Measurements from ENCODE around the gene GNPTAB.

DNA sequence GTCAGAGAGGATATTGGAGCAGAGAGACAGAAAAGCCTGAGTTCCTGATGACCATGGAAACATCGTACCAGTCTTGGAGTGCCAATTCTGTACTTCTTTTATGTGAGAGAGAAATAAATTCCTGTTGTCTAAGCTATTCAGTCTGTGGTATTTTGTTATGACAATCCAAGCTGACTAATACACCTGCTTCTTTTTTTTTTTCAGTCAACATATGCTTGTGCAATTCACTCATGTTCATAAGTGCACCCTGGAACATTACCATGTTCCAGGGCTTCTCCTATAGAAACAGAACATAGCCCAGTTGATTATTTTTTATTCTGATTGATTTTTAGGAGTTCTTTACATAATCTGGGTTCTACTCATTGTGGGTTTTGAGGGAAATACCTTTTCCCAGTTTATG is 135.1 kb downstream of the GNPTAB start:
- TF ChIP-seq, protein P1, sequence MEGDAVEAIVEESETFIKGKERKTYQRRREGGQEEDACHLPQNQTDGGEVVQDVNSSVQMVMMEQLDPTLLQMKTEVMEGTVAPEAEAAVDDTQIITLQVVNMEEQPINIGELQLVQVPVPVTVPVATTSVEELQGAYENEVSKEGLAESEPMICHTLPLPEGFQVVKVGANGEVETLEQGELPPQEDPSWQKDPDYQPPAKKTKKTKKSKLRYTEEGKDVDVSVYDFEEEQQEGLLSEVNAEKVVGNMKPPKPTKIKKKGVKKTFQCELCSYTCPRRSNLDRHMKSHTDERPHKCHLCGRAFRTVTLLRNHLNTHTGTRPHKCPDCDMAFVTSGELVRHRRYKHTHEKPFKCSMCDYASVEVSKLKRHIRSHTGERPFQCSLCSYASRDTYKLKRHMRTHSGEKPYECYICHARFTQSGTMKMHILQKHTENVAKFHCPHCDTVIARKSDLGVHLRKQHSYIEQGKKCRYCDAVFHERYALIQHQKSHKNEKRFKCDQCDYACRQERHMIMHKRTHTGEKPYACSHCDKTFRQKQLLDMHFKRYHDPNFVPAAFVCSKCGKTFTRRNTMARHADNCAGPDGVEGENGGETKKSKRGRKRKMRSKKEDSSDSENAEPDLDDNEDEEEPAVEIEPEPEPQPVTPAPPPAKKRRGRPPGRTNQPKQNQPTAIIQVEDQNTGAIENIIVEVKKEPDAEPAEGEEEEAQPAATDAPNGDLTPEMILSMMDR (IDR thresholded peaks at IDR 0.05) = no peak
- TF ChIP-seq POLR2A (IDR thresholded peaks at IDR 0.05) = no peak
